Neuron (in vitro differentiated cells): ENCODE measurements around the gene NF1.

Experiments used
- H2AFZ ChIP-seq: one replicate; pipeline ENCODE4 v1.6.1; 2013; ENCODE audit warnings: low read depth, mild to moderate bottlenecking, inconsistent platforms, low read length, moderate library complexity
- H3K27me3 ChIP-seq: one replicate; pipeline ENCODE4 v1.6.1; 2013; ENCODE audit warnings: low read length; ENCODE audit not compliant: insufficient read depth
- H3K36me3 ChIP-seq: one replicate; pipeline ENCODE4 v1.6.1; 2013; ENCODE audit warnings: low read length; ENCODE audit not compliant: insufficient read depth
- H3K4me1 ChIP-seq: one replicate; pipeline ENCODE4 v1.6.1; 2013; ENCODE audit warnings: low read length; ENCODE audit not compliant: insufficient read depth
- H3K4me3 ChIP-seq: 2 replicates; pipeline ENCODE4 v1.5.1; 2013; ENCODE audit warnings: mild to moderate bottlenecking, low read length, moderate library complexity
- H3K9me3 ChIP-seq: one replicate; pipeline ENCODE4 v1.6.1; 2013; ENCODE audit warnings: low read length

Gene NF1

GRCh38 chr17:31417051-31417792, 322.4 kb downstream of the NF1 start:
- Histone ChIP-seq H3K9me3 (no peaks in the 10 kb centered on the region), H2AFZ (no peak overlapping the region), H3K36me3 (no peaks in the 10 kb centered on the region), H3K27me3 (no peaks in the 10 kb centered on the region), H3K4me1 (peaks cover 35% of the 10 kb centered on the region), H3K4me3 (no peak overlapping the region)

GRCh38 chr17:31418773-31419350, 324.1 kb downstream of the NF1 start:
- Histone ChIP-seq H3K4me1 (peaks cover 30% of the 10 kb centered on the region), H2AFZ (no peak overlapping the region), H3K27me3 (no peaks in the 10 kb centered on the region), H3K36me3 (no peaks in the 10 kb centered on the region), H3K9me3 (no peaks in the 10 kb centered on the region), H3K4me3 (no peak overlapping the region)

GRCh38 chr17:31422443-31422842, 327.7 kb downstream of the NF1 start:
- Histone ChIP-seq H3K36me3 (no peaks in the 10 kb centered on the region), H3K4me3 (no peak overlapping the region), H3K27me3 (no peaks in the 10 kb centered on the region), H2AFZ (no peak overlapping the region), H3K4me1 (peaks cover 11% of the 10 kb centered on the region), H3K9me3 (no peaks in the 10 kb centered on the region)

GRCh38 chr17:31424944-31425281, 330.1 kb downstream of the NF1 start:
- H2AFZ ChIP-seq, result no peak overlapping the region
- no peaks in the 10 kb centered on the region for H3K36me3 ChIP-seq
- no peaks in the 10 kb centered on the region for H3K9me3 ChIP-seq
- peaks cover 6% of the 10 kb centered on the region for H3K4me1 ChIP-seq
- H3K27me3 ChIP-seq, result no peaks in the 10 kb centered on the region
- no peak overlapping the region for H3K4me3 ChIP-seq

GRCh38 chr17:31425282-31426040, 330.7 kb downstream of the NF1 start:
- H3K4me1 ChIP-seq, result peaks cover 6% of the 10 kb centered on the region
- no peak overlapping the region for H3K4me3 ChIP-seq
- no peak overlapping the region for H2AFZ ChIP-seq
- H3K36me3 ChIP-seq, result no peaks in the 10 kb centered on the region
- H3K9me3 ChIP-seq, result no peaks in the 10 kb centered on the region
- H3K27me3 ChIP-seq, result no peaks in the 10 kb centered on the region
